ENCODE data around the gene NHLRC1. TPM values are rescaled to one million over a fixed set of nuclear protein-coding genes. Genes with fewer than 3 reads are reported as not detected.
A peak's percentile ranks its signal among the peaks of the same experiment; 100 is the strongest.

NHLRC1 gene
- total RNA-seq, 1 donor from 2014 or later, result 2.9 TPM

GRCh38 chr6:18139935-18140621 lies 17.6 kb upstream of the NHLRC1 start:
- FAIRE-seq, result no peak
- DNase-seq (ENCODE audit: low spot score in 2 of 2), result no peak

GRCh38 chr6:18138906-18139305 lies 16.4 kb upstream of the NHLRC1 start:
- no peak for DNase-seq (ENCODE audit: low spot score in 2 of 2)
- FAIRE-seq, result no peak

DNA sequence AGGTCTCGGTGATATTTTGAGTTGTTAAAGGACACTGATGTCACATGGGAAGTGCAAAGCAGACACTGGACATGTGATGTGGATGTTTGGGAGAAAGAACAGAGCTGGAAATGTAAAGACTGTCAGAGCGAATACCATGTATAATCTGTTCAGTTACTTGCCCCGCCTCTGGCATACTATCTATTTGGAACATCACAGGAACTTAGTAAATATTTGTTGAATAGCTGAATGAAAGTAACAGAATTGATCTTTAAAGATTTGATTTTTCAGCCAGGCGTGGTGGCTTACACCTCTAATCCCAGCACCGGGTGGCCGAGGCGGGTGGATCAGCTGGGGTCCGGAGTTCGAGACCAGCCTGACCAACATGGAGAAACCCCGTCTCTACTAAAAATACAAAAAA lies 13.8 kb upstream of the NHLRC1 start:
- FAIRE-seq (no peak), DNase-seq (ENCODE audit: low spot score in 2 of 2) (no peak)

DNA sequence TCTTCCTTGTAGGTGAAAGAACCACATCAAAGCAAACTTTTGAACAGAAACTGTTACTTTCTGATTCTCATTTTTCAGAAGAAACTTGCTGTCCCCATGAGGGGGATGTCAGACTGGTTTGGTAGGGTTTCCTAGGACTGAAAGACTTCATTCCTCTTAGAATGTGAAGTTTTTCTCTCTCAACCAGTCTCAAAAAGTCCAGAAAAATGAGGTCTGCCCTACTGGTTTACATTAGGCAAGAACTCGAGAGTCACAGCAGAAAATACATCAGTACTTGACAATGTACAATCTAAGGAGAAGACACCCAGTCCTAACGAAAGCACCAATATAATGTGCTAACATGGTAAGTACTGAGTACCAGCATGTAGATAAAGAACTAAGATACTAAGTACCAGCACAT lies 12.7 kb upstream of the NHLRC1 start:
- DNase-seq (ENCODE audit: low spot score in 2 of 2) (no peak), FAIRE-seq (no peak)

- no peak for FAIRE-seq
- no peak for DNase-seq (ENCODE audit: low spot score in 2 of 2)
Observed at GRCh38 chr6:18132346-18132745, 9.9 kb upstream of the NHLRC1 start.

DNA sequence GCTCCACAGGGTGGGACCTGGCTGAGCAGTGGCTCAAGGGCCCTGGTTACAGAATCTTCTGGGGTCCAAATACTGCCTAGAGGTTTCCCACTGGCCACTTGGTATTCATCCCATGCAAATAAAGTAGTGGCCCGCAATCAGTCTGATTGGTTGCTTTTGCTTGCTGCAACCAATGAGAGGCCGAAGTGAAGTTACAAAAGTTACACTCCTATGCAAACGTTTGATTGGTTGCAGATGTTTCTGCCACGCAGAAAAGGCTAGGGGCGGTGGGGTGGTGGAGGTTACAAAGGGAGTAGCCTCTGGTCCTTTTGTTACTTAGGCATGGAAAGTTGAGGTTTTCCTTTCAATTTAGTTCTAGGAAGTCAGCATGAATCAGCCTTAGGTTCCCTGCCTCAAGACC lies 3.6 kb upstream of the NHLRC1 start:
- FAIRE-seq (no peak), DNase-seq (ENCODE audit: low spot score in 2 of 2) (no peak)

- no peak for FAIRE-seq
- DNase-seq (ENCODE audit: low spot score in 2 of 2), result no peak
Observed at GRCh38 chr6:18121580-18122127, 823 bp downstream of the NHLRC1 start.

DNA sequence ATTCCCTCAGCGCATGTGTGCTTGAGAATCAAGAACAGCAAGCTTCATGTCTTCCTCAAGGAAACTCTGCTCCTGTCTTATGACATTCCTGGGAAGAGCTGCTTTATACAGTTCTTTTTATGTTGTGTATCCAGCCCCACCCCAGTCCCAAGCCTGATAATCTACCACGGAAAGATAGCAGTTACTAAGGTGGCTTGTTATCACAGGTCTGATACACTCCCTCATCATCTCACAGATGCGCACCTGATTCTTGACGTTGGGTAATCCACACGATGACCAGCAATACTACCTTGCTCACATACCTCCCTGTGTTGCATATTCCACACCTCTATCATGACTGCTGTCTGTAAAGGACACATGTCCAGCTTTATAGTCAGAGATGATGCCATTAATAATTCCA lies 3.2 kb downstream of the NHLRC1 start:
- FAIRE-seq, result no peak
- DNase-seq (ENCODE audit: low spot score in 2 of 2), result no peak

- FAIRE-seq, result no peak
- DNase-seq (ENCODE audit: low spot score in 2 of 2), result no peak
Observed at GRCh38 chr6:18118330-18118729, 4.1 kb downstream of the NHLRC1 start.

DNA sequence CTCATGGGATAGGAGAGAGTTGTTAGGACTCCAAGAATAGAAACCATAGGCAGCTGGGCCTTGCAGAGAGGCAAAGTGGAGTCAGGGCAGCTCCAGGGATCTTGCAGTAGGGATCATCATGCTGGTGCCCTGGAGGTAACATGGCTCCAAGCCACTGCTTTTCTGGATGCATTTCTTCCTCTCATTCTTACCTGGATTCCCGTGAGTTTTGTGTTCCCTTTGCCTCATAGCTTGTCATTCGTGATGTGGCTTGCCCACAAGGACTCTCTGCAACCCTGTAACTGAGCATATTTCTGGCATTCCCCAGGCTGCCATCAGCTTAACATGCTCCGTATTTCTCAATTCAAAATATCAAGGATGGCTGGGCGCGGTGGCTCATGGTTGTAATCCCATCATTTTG lies 5.3 kb downstream of the NHLRC1 start:
- DNase-seq (ENCODE audit: low spot score in 2 of 2), result no peak
- no peak for FAIRE-seq

GRCh38 chr6:18115356-18115755 lies 7.1 kb downstream of the NHLRC1 start:
- DNase-seq (ENCODE audit: low spot score in 2 of 2) (no peak), FAIRE-seq (no peak)

DNA sequence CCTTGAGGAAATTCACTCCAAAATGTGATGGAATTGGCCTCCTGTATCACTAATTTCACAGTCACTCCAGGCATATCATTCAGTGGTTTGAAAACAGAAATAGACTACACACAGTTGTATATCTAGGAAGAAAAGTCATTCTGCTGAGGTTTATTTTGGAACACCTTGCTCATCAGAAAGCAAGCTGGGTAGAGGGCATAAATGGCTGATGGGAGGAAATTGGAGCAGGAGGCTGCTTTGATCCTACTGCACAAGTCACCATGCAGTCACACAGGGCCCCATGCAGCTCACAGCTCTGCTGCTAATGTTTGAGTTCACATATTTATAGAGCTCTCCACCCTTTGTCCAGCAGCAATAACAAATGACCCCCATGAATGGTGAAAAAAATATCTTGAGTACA lies 12.3 kb downstream of the NHLRC1 start:
- FAIRE-seq (no peak), DNase-seq (ENCODE audit: low spot score in 2 of 2) (no peak)

DNA sequence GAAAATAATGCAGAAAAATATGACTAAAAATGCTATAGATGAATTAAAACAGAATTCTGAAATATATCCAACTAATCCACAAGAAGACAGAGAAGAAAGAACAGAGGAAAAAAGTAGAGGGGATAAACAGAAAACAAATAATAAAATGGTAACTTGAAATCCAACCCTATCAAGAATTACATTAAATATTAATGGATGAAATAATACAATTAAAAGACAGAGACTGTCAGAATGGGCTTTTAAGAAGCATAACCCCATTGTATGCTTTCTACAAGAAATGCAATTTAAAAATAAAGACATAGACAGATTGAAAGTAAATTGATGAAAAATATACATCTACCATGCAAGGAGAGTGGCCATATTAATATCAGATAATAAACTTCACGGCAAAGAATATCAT lies 15.4 kb downstream of the NHLRC1 start:
- no peak for DNase-seq (ENCODE audit: low spot score in 2 of 2)
- no peak for FAIRE-seq

- DNase-seq (ENCODE audit: low spot score in 2 of 2) (no peak), FAIRE-seq (no peak)
Observed at GRCh38 chr6:18102783-18103509, 19.5 kb downstream of the NHLRC1 start.

GRCh38 chr6:18101873-18102272 lies 20.6 kb downstream of the NHLRC1 start:
- no peak for FAIRE-seq
- no peak for DNase-seq (ENCODE audit: low spot score in 2 of 2)

DNA sequence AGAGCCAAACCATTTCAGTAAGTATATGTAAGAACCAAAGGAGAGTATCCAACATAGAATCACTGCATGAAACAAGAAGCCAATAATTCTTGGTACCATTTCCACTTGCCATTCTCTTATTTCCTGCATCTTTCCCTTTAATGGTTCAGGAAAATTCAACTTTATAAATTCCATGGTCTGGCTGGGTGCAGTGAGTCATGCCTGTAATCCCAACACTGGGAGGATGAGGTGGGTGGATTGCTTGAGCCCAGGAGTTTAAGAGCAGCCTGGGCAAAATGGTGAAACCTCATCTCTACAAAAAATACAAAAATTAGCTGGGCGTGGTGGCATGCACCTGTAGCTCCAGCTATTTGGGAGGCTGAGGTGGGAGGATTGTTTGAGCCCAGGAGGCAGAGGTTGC lies 21.2 kb downstream of the NHLRC1 start:
- FAIRE-seq (no peak), DNase-seq (ENCODE audit: low spot score in 2 of 2) (no peak)

- no peak for FAIRE-seq
- DNase-seq (ENCODE audit: low spot score in 2 of 2), result peak in 1 of 2 donors; percentile 24
Observed at GRCh38 chr6:18100296-18100695, 22.2 kb downstream of the NHLRC1 start.

GRCh38 chr6:18099511-18099910 lies 23.0 kb downstream of the NHLRC1 start:
- DNase-seq (ENCODE audit: low spot score in 2 of 2) (no peak), FAIRE-seq (no peak)

DNA sequence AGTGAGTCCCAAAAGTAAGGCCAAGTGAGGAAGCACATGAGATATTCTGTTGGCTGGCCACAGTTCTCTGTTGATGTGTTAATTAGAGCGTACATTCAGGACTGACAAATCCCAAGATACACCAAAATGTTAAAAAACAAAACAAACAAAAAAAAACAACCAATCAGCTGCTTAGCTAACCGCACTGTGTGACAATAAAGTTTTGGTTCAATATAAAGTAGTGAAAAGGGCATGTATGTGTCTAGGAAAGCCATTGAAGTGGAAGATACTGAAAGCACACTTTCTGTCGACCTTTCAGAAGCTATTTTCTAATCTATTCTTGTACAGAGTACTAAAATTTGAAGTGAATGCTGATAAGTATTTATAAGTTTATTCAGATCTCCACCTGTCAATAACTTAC lies 26.1 kb downstream of the NHLRC1 start:
- no peak for DNase-seq (ENCODE audit: low spot score in 2 of 2)
- FAIRE-seq, result no peak

DNA sequence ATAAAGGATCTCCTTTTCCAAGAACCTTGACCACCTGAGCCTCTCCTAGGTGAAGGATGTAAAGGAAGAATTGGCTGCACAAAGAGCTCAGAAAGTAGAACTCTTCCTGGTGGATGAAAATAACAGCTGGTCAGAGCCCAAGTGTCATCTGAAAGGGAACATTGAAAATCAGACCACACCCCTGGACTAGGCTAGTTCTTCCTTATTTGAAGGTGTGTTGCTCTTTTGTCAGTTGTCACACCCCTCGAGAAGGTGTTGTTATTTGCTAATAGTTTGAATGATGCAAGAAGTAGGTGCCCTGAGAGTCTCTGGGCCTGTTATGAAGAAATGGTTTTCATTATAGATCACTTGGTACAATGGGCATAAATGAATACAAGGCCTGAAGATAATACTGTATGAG lies 31.1 kb downstream of the NHLRC1 start:
- FAIRE-seq (no peak), DNase-seq (ENCODE audit: low spot score in 2 of 2) (no peak)

GRCh38 chr6:18090349-18090786 lies 32.1 kb downstream of the NHLRC1 start:
- no peak for DNase-seq (ENCODE audit: low spot score in 2 of 2)
- no peak for FAIRE-seq
